GM21529 (cell line): ENCODE data around the gene SKA2.
"Not testable (repeated sequence)": the region's sequence is repeated elsewhere in the genome, so short reads cannot be mapped to it uniquely, and the experiment has no call there.

Source experiments
- ATAC-seq: cut with Tn5 transposase; IDR thresholded peaks from one replicate; pipeline ENCODE4 v1.9.1; 2021; ENCODE audit not compliant: unreplicated experiment

Gene SKA2

GRCh38 chr17:59105852-59106462 is 49.0 kb downstream of the SKA2 start:
- ATAC-seq, result peak; percentile 24

- ATAC-seq, result no peak
Observed at GRCh38 chr17:59101178-59101577, 53.8 kb downstream of the SKA2 start.

- no peak for ATAC-seq
Observed at GRCh38 chr17:59097876-59098275, 57.1 kb downstream of the SKA2 start.

- ATAC-seq, result no peak
Observed at GRCh38 chr17:59094861-59095530, 60.0 kb downstream of the SKA2 start.

GRCh38 chr17:59093702-59094231 is 61.2 kb downstream of the SKA2 start:
- ATAC-seq, result no peak

GRCh38 chr17:59093145-59093701 is 61.8 kb downstream of the SKA2 start:
- no peak for ATAC-seq

GRCh38 chr17:59090593-59090992 is 64.4 kb downstream of the SKA2 start:
- ATAC-seq, result not testable (repeated sequence)

- no peak for ATAC-seq
Observed at GRCh38 chr17:59084154-59084553, 70.8 kb downstream of the SKA2 start.

GRCh38 chr17:59074494-59074893 is 80.5 kb downstream of the SKA2 start:
- no peak for ATAC-seq

GRCh38 chr17:59073972-59074371 is 81.0 kb downstream of the SKA2 start:
- no peak for ATAC-seq

- no peak for ATAC-seq
Observed at GRCh38 chr17:59069856-59070255, 85.1 kb downstream of the SKA2 start.

- no peak for ATAC-seq
Observed at GRCh38 chr17:59067756-59068155, 87.2 kb downstream of the SKA2 start.

- ATAC-seq, result no peak
Observed at GRCh38 chr17:59067340-59067739, 87.6 kb downstream of the SKA2 start.

GRCh38 chr17:59062509-59062908 is 92.5 kb downstream of the SKA2 start:
- ATAC-seq, result no peak
